Stomach (tissue), 4 donors: Measurements from ENCODE around the gene BCAN.

Experiments used
- EP300 ChIP-seq: sonication (generic); formaldehyde crosslinking; IDR thresholded peaks from one replicate; pipeline ENCODE4 v1.6.1; 2017; ENCODE audit warnings: antibody characterized with exemption
- POLR2A ChIP-seq, 4 donors: fragments of 450-650 bp; IDR thresholded peaks; one replicate each; pipeline ENCODE4 v1.6.1; 2016; ENCODE audit warnings: antibody characterized with exemption in 4 of 4, control low read depth in 2 of 4, mild to moderate bottlenecking in 1 of 4, moderate library complexity in 1 of 4
- POLR2AphosphoS5 ChIP-seq, 3 donors: sonication (generic); formaldehyde crosslinking; IDR thresholded peaks; one replicate each; pipeline ENCODE4 v1.6.1; 2016; ENCODE audit warnings: antibody characterized with exemption in 3 of 3
- TF ChIP-seq, protein P1 (sequence below), 7 experiments: fragments of 450-650 bp in 4 of 7; fragments of 200-600 bp in 3 of 7; sonication (generic) in 3 of 7; IDR thresholded peaks; one replicate each; pipeline ENCODE4 v1.5.1; 2016 to 2019; ENCODE audit warnings: antibody characterized with exemption in 7 of 7, control low read depth in 2 of 7, mild to moderate bottlenecking in 1 of 7

DNA sequence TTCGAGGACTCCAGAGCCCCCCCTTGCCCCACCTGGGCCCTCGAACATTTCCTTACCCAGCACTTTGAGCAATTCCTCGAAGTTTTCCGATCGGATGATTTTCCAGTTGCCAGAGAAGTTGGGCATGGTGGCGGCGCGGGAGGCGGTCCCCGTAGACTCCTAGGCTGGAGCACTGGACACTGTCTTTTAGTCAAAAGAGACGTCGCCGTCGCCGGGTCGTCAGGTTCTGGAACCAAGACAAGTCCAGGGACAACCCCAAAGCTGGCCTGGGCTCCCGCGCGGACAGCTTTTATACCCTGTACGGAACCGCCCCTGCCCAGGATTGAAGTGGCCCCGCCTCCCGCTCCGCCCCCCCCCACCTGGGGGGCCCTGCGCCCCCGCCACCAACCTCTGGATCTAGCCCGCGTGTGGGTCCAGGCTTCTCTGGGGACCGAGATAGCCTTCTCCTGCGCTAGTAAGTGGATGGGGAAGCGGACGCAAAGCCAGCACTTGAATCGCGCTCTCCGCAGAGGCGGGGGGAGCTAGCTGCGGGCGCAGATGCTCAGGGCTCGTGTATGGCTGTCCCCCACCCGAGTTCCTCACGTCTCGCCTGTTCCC, 63.5 kb downstream of the BCAN start, which contains the start of gene CRABP2:
- TF ChIP-seq, protein P1, sequence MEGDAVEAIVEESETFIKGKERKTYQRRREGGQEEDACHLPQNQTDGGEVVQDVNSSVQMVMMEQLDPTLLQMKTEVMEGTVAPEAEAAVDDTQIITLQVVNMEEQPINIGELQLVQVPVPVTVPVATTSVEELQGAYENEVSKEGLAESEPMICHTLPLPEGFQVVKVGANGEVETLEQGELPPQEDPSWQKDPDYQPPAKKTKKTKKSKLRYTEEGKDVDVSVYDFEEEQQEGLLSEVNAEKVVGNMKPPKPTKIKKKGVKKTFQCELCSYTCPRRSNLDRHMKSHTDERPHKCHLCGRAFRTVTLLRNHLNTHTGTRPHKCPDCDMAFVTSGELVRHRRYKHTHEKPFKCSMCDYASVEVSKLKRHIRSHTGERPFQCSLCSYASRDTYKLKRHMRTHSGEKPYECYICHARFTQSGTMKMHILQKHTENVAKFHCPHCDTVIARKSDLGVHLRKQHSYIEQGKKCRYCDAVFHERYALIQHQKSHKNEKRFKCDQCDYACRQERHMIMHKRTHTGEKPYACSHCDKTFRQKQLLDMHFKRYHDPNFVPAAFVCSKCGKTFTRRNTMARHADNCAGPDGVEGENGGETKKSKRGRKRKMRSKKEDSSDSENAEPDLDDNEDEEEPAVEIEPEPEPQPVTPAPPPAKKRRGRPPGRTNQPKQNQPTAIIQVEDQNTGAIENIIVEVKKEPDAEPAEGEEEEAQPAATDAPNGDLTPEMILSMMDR (IDR thresholded peaks at IDR 0.05): no peak
- TF ChIP-seq POLR2A (IDR thresholded peaks at IDR 0.05) (no peak), POLR2AphosphoS5 (IDR thresholded peaks at IDR 0.05) (no peak), EP300 (no peak)
